OCI-LY1 (cell line): ENCODE data around the gene KIF17.

Experiments
- EZH2 ChIP-seq: fragments of 200-600 bp; sonication (generic), shearing (Covaris generic); IDR thresholded peaks from 2 replicates; pipeline ENCODE4 v1.8.0; 2017; ENCODE audit warnings: borderline replicate concordance, mixed run types, mild to moderate bottlenecking, antibody characterized with exemption, low read length, moderate library complexity, mixed read lengths
- TF ChIP-seq, protein P1 (sequence below): fragments of 200-600 bp; sonication (generic), shearing (Covaris generic); IDR thresholded peaks from 2 replicates; pipeline ENCODE4 v1.5.1; 2017; ENCODE audit warnings: mild to moderate bottlenecking, antibody characterized with exemption, low read length, moderate library complexity, mixed read lengths

DNA sequence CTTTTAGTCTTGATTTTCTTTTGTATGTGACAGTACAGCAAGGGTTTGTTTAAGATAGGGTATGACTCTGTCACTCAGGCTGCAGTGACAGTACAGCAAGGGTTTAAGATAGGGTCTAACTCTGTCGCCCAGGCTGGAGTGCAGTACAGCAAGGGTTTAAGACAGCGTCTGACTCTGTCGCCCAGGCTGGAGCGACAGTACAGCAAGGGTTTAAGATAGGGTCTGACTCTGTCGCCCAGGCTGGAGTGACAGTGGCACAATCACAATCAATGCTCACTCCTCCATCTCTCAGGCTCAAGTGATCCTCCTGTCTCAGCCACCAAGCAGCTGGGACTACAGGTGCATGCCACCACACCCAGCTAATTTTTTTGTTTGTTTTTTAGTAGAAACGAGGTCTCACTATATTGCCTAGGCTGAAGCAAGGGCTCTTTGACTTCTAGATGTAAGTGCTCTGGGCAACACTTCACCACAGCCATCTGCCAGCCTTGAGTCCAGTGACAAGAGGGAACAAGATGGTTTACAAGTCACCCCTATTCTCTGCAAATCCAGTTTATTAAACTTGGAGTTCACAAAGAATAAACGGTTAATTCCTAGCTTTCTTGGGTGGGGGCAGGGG lies 15.7 kb upstream of the KIF17 start:
- TF ChIP-seq, protein P1, sequence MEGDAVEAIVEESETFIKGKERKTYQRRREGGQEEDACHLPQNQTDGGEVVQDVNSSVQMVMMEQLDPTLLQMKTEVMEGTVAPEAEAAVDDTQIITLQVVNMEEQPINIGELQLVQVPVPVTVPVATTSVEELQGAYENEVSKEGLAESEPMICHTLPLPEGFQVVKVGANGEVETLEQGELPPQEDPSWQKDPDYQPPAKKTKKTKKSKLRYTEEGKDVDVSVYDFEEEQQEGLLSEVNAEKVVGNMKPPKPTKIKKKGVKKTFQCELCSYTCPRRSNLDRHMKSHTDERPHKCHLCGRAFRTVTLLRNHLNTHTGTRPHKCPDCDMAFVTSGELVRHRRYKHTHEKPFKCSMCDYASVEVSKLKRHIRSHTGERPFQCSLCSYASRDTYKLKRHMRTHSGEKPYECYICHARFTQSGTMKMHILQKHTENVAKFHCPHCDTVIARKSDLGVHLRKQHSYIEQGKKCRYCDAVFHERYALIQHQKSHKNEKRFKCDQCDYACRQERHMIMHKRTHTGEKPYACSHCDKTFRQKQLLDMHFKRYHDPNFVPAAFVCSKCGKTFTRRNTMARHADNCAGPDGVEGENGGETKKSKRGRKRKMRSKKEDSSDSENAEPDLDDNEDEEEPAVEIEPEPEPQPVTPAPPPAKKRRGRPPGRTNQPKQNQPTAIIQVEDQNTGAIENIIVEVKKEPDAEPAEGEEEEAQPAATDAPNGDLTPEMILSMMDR, result no peak; the same call in 1 of the 2 replicates
- no peak for TF ChIP-seq EZH2
